ENCODE results near the gene WTAP. TPM values are rescaled to one million over a fixed set of nuclear protein-coding genes. Genes with fewer than 3 reads are reported as not detected.

WTAP gene
- total and polyA plus RNA-seq, 3 experiments from 2014 or later = 95.1 to 149 (median 103) TPM

GRCh38 chr6:159772196-159772595 lies 44.9 kb downstream of the WTAP start:
- peaks cover 28% of the 10 kb centered on the region for H3K36me3 ChIP-seq (ENCODE audit: insufficient read depth, low read length)
- no peaks in the 10 kb centered on the region for H3K27me3 ChIP-seq (ENCODE audit: insufficient read depth, low read length, poor library complexity, severe bottlenecking)
- POLR2A ChIA-PET = no interaction called here
- Mint-ChIP-seq H3K36me3 (peaks cover 17 to 76% (median 30%) of the 10 kb centered on the region in 3 donors), H3K27ac (no peak overlapping the region), H3K27me3 (no peaks in the 10 kb centered on the region), H3K4me1 (no peaks in the 10 kb centered on the region), H3K4me3 (no peak overlapping the region), H3K9me3 (no peaks in the 10 kb centered on the region)
- DNase-seq = no peak
- H3K9me3 ChIP-seq (ENCODE audit: low read length) = no peaks in the 10 kb centered on the region
- no peaks in the 10 kb centered on the region for H3K4me1 ChIP-seq (ENCODE audit: insufficient read depth, low read length)
- CTCF ChIA-PET = interaction anchor here (0.8 to 1.2 kb wide), 2 partner anchors 16 to 81 kb away, joined by 3 read pairs; no protein-coding TSS in a partner anchor
- no peak overlapping the region for H3K27ac ChIP-seq (ENCODE audit: low read depth, low read length)
- H3K4me3 ChIP-seq (ENCODE audit: low read length) = no peak overlapping the region

GRCh38 chr6:159777240-159777904 lies 50.1 kb downstream of the WTAP start:
- Mint-ChIP-seq H3K4me3 (no peak overlapping the region), H3K36me3 (peaks cover 6 to 85% (median 23%) of the 10 kb centered on the region in 3 donors)
- POLR2A ChIA-PET = no interaction called here

GRCh38 chr6:159778131-159778530 lies 50.8 kb downstream of the WTAP start:
- ChIA-PET CTCF (no interaction called here), POLR2A (no interaction called here)
- DNase-seq = no peak
- H3K4me3 Mint-ChIP-seq = no peak overlapping the region
- H3K9me3 Mint-ChIP-seq = no peaks in the 10 kb centered on the region
- no peak overlapping the region for H3K4me3 ChIP-seq (ENCODE audit: low read length)
- H3K36me3 ChIP-seq (ENCODE audit: insufficient read depth, low read length) = peaks cover 49% of the 10 kb centered on the region
- no peak overlapping the region for H3K27ac ChIP-seq (ENCODE audit: low read depth, low read length)
- H3K9me3 ChIP-seq (ENCODE audit: low read length) = no peaks in the 10 kb centered on the region
- peaks cover 14 to 18% (median 16%) of the 10 kb centered on the region in 3 donors for H3K4me1 Mint-ChIP-seq
- H3K4me1 ChIP-seq (ENCODE audit: insufficient read depth, low read length) = no peaks in the 10 kb centered on the region
- no peaks in the 10 kb centered on the region for H3K27me3 ChIP-seq (ENCODE audit: insufficient read depth, low read length, poor library complexity, severe bottlenecking)
- peak overlapping the region in 2 of 8 donors; percentile 36 to 44 for H3K27ac Mint-ChIP-seq
- H3K27me3 Mint-ChIP-seq = no peaks in the 10 kb centered on the region
- peaks cover 6 to 90% (median 30%) of the 10 kb centered on the region in 3 donors for H3K36me3 Mint-ChIP-seq

More at GRCh38 chr6:159777240-159777904, 50.1 kb downstream of the WTAP start:
- CTCF ChIA-PET = no interaction called here
- H3K27ac Mint-ChIP-seq = peak overlapping the region in 7 of 8 donors; percentile 5 to 66 (median 36)
- no peak overlapping the region for H3K27ac ChIP-seq (ENCODE audit: low read depth, low read length)
- H3K4me1 ChIP-seq (ENCODE audit: insufficient read depth, low read length) = no peaks in the 10 kb centered on the region
- H3K4me1 Mint-ChIP-seq = peaks cover 7 to 10% (median 8%) of the 10 kb centered on the region in 3 donors
- no peaks in the 10 kb centered on the region for H3K9me3 Mint-ChIP-seq
- H3K4me3 ChIP-seq (ENCODE audit: low read length) = no peak overlapping the region
- H3K27me3 Mint-ChIP-seq = no peaks in the 10 kb centered on the region
- H3K9me3 ChIP-seq (ENCODE audit: low read length) = no peaks in the 10 kb centered on the region
- H3K36me3 ChIP-seq (ENCODE audit: insufficient read depth, low read length) = peaks cover 42% of the 10 kb centered on the region
- DNase-seq = no peak
- H3K27me3 ChIP-seq (ENCODE audit: insufficient read depth, low read length, poor library complexity, severe bottlenecking) = no peaks in the 10 kb centered on the region

GRCh38 chr6:159778542-159779103 lies 51.3 kb downstream of the WTAP start:
- peaks cover 6 to 92% (median 28%) of the 10 kb centered on the region in 3 donors for H3K36me3 Mint-ChIP-seq
- no peaks in the 10 kb centered on the region for H3K9me3 Mint-ChIP-seq
- peak overlapping the region in 4 of 8 donors; percentile 12 to 46 (median 38) for H3K27ac Mint-ChIP-seq
- ChIA-PET CTCF (no interaction called here), POLR2A (no interaction called here)
- Histone ChIP-seq H3K36me3 (ENCODE audit: insufficient read depth, low read length) (peaks cover 52% of the 10 kb centered on the region), H3K27me3 (ENCODE audit: insufficient read depth, low read length, poor library complexity, severe bottlenecking) (no peaks in the 10 kb centered on the region), H3K27ac (ENCODE audit: low read depth, low read length) (no peak overlapping the region), H3K4me3 (ENCODE audit: low read length) (no peak overlapping the region), H3K9me3 (ENCODE audit: low read length) (no peaks in the 10 kb centered on the region), H3K4me1 (ENCODE audit: insufficient read depth, low read length) (no peaks in the 10 kb centered on the region)
- peaks cover 15 to 21% (median 21%) of the 10 kb centered on the region in 3 donors for H3K4me1 Mint-ChIP-seq
- H3K4me3 Mint-ChIP-seq = no peak overlapping the region
- no peaks in the 10 kb centered on the region for H3K27me3 Mint-ChIP-seq
- no peak for DNase-seq

- Histone ChIP-seq H3K9me3 (ENCODE audit: low read length) (no peaks in the 10 kb centered on the region), H3K27ac (ENCODE audit: low read depth, low read length) (peak overlapping the region; percentile 95), H3K27me3 (ENCODE audit: insufficient read depth, low read length, poor library complexity, severe bottlenecking) (no peaks in the 10 kb centered on the region), H3K4me3 (ENCODE audit: low read length) (peak overlapping the region; percentile 97), H3K4me1 (ENCODE audit: insufficient read depth, low read length) (peaks cover 48% of the 10 kb centered on the region), H3K36me3 (ENCODE audit: insufficient read depth, low read length) (peaks cover 43% of the 10 kb centered on the region)
- no peaks in the 10 kb centered on the region for H3K9me3 Mint-ChIP-seq
- POLR2A ChIA-PET = interaction anchor here (0.9 to 4.5 kb wide), 3 partner anchors 26 to 60 kb away, joined by 7 to 84 read pairs (median 76); partner anchors contain the start of genes ACAT2 and WTAP
- peaks cover 53 to 75% (median 68%) of the 10 kb centered on the region in 3 donors for H3K4me1 Mint-ChIP-seq
- CTCF ChIA-PET = interaction anchor here (0.8 to 1.3 kb wide), 7 partner anchors 14 to 323 kb away, joined by 3 to 6 read pairs (median 3); no protein-coding TSS in a partner anchor
- H3K4me3 Mint-ChIP-seq = peak overlapping the region; percentile 93 to 100 (median 98)
- peak overlapping the region; percentile 51 to 99 (median 94) for H3K27ac Mint-ChIP-seq
- H3K36me3 Mint-ChIP-seq = peaks cover 0 to 76% (median 15%) of the 10 kb centered on the region in 3 donors
- H3K27me3 Mint-ChIP-seq = peaks cover 0 to 3% of the 10 kb centered on the region in 2 donors
- peak; percentile 6 to 49 (median 11) for DNase-seq
Measured at GRCh38 chr6:159788276-159788675, 61.0 kb downstream of the WTAP start.

GRCh38 chr6:159788753-159789376 lies 61.6 kb downstream of the WTAP start:
- Histone ChIP-seq H3K27me3 (ENCODE audit: insufficient read depth, low read length, poor library complexity, severe bottlenecking) (no peaks in the 10 kb centered on the region), H3K27ac (ENCODE audit: low read depth, low read length) (peak overlapping the region; percentile 95), H3K9me3 (ENCODE audit: low read length) (no peaks in the 10 kb centered on the region), H3K4me3 (ENCODE audit: low read length) (peak overlapping the region; percentile 97), H3K36me3 (ENCODE audit: insufficient read depth, low read length) (peaks cover 41% of the 10 kb centered on the region), H3K4me1 (ENCODE audit: insufficient read depth, low read length) (peaks cover 50% of the 10 kb centered on the region)
- Mint-ChIP-seq H3K4me1 (peaks cover 51 to 73% (median 64%) of the 10 kb centered on the region in 3 donors), H3K36me3 (peaks cover 0 to 74% (median 14%) of the 10 kb centered on the region in 3 donors), H3K27ac (peak overlapping the region; percentile 51 to 99 (median 94)), H3K9me3 (no peaks in the 10 kb centered on the region), H3K27me3 (peaks cover 0 to 3% of the 10 kb centered on the region in 2 donors), H3K4me3 (peak overlapping the region; percentile 93 to 100 (median 98))
- ChIA-PET CTCF (interaction anchor here (0.8 to 1.3 kb wide), 7 partner anchors 14 to 322 kb away, joined by 3 to 6 read pairs (median 3); no protein-coding TSS in a partner anchor), POLR2A (interaction anchor here (0.7 to 4.5 kb wide), 6 partner anchors 26 to 96 kb away, joined by 3 to 84 read pairs (median 18); partner anchors contain the start of genes ACAT2, SOD2 and WTAP)
- peak in 4 of 5 donors; percentile 11 to 49 (median 22) for DNase-seq

GRCh38 chr6:159789377-159790148 lies 62.3 kb downstream of the WTAP start, which contains the start of gene TCP1:
Gene TCP1 (minus strand): TSS chr6:159789602. CDS start chr6:159789468, 134 bp downstream.
- ChIA-PET CTCF (interaction anchor here (0.9 to 2.4 kb wide), 9 partner anchors 20 to 298 kb away, joined by 3 to 12 read pairs (median 4); partner anchors contain the start of genes ACAT2 and WTAP), POLR2A (interaction anchor here (0.7 to 4.5 kb wide), 12 partner anchors 9 to 674 kb away, joined by 3 to 84 read pairs (median 4); partner anchors contain the start of genes ACAT2, SOD2 and WTAP)
- H3K27ac Mint-ChIP-seq = peak within 1 kb of the TSS; percentile 94 to 99 (median 98)
- Histone ChIP-seq H3K36me3 (ENCODE audit: insufficient read depth, low read length) (peaks cover 44% of the 10 kb centered on the region), H3K27me3 (ENCODE audit: insufficient read depth, low read length, poor library complexity, severe bottlenecking) (no peaks in the 10 kb centered on the region), H3K4me1 (ENCODE audit: insufficient read depth, low read length) (peaks cover 50% of the 10 kb centered on the region), H3K9me3 (ENCODE audit: low read length) (no peaks in the 10 kb centered on the region), H3K4me3 (ENCODE audit: low read length) (peak within 1 kb of the TSS; percentile 97), H3K27ac (ENCODE audit: low read depth, low read length) (peak within 1 kb of the TSS; percentile 95)
- H3K4me1 Mint-ChIP-seq = peaks cover 57 to 77% (median 68%) of the 10 kb centered on the region in 3 donors
- H3K4me3 Mint-ChIP-seq = peak within 1 kb of the TSS; percentile 93 to 100 (median 98)
- no peaks in the 10 kb centered on the region for H3K9me3 Mint-ChIP-seq
- peaks cover 0 to 3% of the 10 kb centered on the region in 2 donors for H3K27me3 Mint-ChIP-seq
- peaks cover 0 to 76% (median 16%) of the 10 kb centered on the region in 3 donors for H3K36me3 Mint-ChIP-seq
- DNase-seq = peak; percentile 98 to 99 (median 99)

All from CD8-positive, alpha-beta memory T cell (primary cell).